Left cardiac atrium (tissue), 4 donors: Measurements from ENCODE around the gene SPRN. TPM values are rescaled to one million over a fixed set of nuclear protein-coding genes. Genes with fewer than 3 reads are reported as not detected.

ENCODE experiments used
- ATAC-seq, 2 donors: fragments of 200-7000 bp; cut with Tn5 transposase; one replicate each; pipeline ENCODE4 v1.9.1; 2020; ENCODE audit warnings: mild to moderate bottlenecking in 2 of 2, moderate library complexity in 2 of 2
- DNase-seq: peaks from one replicate; pipeline ENCODE4 v3.0.0-alpha.2; 2020
- intact Hi-C, 2 donors: fragments of 100-400 bp; cut with DNase I; formaldehyde crosslinking; loops; one replicate each; pipeline versions ENCODE4 v1.14.1 to v1.15.1; 2022 to 2023
- total RNA-seq, 2 donors: library from RNA; stranded (reverse); fragmentation: NEBNext Ultra II Directional; extraction: Animal tissue kit (Norgen Biotek cat#: 25700); gene quantifications; one replicate each; pipeline ENCODE4 v1.2.1, GENCODE V29; 2021
- donor health status: DM: no; HTN: yes; CAD: no.
- donor health status: DM: no; HTN: yes; CAD: no; lungs with severe emphysema.
- donor health status: DM: yes; HTN: yes; CAD: no.
- donor health status: Dilated cardiomyopathy.

The SPRN gene
- total RNA-seq, 2 donors from 2014 or later = not detected

- no peak for ATAC-seq
- no peak for DNase-seq
- intact Hi-C loops = no loop called here
Observed at GRCh38 chr10:133458021-133458709, 33.7 kb upstream of the SPRN start.

DNA sequence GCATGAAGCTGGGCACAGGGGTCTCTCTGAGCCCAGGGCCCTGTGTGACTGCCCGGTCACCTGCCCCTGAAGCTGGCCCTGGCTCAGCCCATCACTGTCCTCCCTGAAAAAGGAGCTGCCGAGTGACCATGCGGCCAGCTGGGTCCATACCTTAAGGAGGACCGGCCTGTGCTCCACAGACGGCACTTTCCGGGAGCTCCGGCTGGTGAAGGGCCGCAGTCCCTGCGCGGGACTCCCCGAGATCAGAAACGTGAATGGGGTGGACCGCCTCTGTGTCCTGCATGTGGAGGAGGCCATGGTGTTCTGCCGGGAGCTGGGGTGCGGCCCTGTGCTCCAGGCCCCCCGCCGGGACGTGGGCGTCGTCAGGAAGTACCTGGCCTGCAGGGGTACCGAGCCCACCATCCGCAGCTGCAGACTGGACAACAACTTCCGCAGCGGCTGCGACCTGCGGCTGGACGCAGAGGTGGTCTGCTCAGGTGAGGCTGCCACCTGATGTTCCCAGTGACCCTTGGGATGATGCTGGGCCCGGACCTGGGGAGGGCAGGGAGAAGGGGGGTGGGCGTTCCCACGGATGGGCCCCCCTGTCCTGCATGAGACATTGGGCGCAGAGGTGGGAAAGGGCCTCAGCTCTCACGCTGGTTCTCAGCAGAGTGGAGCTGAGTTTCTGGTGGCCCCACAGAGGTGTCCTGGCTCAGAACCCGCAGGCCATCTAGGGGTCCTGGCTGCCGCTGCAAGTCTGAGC, 32.8 kb upstream of the SPRN start:
- ATAC-seq (no peak), DNase-seq (no peak)

GRCh38 chr10:133456041-133456951, 31.9 kb upstream of the SPRN start:
- ATAC-seq (no peak), DNase-seq (no peak)
- intact Hi-C loops = no loop called here

More for the DNA sequence above, 32.8 kb upstream of the SPRN start:
- intact Hi-C loops = no loop called here

- DNase-seq (no peak), ATAC-seq (no peak)
- intact Hi-C loops = no loop called here
Observed at GRCh38 chr10:133455611-133456031, 31.2 kb upstream of the SPRN start.

GRCh38 chr10:133455196-133455595, 30.8 kb upstream of the SPRN start:
- intact Hi-C loops = no loop called here
- no peak for ATAC-seq
- no peak for DNase-seq

DNA sequence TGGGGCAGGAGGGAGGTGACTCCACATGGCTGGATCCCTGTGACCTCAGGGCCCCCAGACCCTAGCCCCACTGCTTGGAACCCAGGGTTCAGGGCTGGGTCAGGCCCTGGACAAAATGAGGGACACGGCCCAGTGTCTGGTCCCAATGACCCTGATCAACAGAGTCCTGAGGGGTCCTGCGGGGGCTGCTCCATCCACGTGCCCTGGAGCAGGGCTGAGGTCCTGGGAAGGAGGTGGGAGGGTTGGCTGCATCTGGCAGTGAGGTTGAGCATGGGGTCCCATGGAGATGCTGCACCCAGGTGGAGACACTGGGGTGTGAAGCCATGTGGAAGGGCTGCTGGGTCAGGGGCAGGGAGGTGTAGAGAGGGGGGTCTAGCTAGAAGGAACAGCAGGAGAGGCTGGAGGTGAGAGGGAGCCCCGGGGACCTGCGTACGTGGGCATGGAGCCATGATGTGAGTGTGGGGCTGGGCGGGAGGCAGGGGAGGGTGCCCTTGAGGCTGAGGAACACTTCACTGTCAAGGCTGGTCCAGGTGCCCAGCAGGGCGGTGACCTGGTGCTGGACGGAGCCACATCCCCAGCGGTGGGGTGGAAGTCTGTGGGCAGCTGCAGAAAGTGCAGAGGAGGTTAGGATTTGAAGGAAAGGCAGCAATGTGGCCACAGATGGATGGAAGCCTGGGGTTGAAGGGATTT, 29.9 kb upstream of the SPRN start:
- DNase-seq = no peak
- intact Hi-C loops = no loop called here

GRCh38 chr10:133453516-133454203, 29.2 kb upstream of the SPRN start, which contains the start of gene SCART1:
Gene SCART1 (plus strand): TSS chr10:133453945. CDS start chr10:133453998, 53 bp downstream.
- intact Hi-C loops = no loop called here
- DNase-seq = no peak
- ATAC-seq = no peak

More for the DNA sequence above, 29.9 kb upstream of the SPRN start:
- ATAC-seq = no peak

DNA sequence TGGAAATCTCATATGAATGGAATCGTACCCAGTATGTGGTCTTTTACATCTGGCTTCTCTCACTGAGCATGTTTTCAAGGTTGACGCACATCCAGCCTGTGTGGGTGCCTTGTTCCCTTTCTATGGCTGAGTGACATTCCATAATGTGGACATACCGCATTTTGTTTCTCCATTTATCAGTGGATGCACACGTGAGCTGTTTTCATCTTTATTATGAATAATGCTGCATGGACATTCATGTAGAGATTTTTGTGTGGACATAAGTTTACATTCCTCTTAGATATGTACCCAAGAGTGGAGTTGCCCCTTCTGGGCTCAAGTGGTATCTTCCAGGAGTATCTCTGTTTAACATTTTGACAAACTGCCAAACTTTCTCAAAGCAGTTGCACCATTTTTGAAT, 28.0 kb upstream of the SPRN start:
- DNase-seq (no peak), ATAC-seq (no peak)
- intact Hi-C loops = no loop called here

DNA sequence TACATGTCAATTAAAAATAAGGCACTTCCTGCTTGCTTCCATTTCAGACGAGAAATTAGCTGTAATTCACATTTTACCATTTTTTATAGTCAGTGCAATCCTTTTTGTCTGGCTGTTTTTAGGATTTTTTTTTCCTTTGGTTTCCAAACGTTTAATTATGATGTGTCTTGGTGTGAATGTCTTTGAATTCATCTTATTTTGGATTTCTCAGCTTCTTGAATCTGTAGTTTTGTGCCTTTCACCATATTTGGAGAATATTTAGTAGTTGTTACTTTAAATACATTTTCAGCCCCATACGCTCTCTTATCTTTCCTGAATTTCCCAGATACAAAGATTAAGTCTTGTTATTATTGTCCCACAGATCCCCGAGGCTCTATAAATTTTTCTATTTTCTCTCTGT, 26.9 kb upstream of the SPRN start:
- ATAC-seq (no peak), DNase-seq (no peak)
- intact Hi-C loops = no loop called here

- ATAC-seq = no peak
- no peak for DNase-seq
- intact Hi-C loops = no loop called here
Observed at GRCh38 chr10:133448120-133448519, 23.7 kb upstream of the SPRN start.

- ATAC-seq (no peak), DNase-seq (no peak)
- intact Hi-C loops = no loop called here
Observed at GRCh38 chr10:133446979-133447378, 22.6 kb upstream of the SPRN start.

DNA sequence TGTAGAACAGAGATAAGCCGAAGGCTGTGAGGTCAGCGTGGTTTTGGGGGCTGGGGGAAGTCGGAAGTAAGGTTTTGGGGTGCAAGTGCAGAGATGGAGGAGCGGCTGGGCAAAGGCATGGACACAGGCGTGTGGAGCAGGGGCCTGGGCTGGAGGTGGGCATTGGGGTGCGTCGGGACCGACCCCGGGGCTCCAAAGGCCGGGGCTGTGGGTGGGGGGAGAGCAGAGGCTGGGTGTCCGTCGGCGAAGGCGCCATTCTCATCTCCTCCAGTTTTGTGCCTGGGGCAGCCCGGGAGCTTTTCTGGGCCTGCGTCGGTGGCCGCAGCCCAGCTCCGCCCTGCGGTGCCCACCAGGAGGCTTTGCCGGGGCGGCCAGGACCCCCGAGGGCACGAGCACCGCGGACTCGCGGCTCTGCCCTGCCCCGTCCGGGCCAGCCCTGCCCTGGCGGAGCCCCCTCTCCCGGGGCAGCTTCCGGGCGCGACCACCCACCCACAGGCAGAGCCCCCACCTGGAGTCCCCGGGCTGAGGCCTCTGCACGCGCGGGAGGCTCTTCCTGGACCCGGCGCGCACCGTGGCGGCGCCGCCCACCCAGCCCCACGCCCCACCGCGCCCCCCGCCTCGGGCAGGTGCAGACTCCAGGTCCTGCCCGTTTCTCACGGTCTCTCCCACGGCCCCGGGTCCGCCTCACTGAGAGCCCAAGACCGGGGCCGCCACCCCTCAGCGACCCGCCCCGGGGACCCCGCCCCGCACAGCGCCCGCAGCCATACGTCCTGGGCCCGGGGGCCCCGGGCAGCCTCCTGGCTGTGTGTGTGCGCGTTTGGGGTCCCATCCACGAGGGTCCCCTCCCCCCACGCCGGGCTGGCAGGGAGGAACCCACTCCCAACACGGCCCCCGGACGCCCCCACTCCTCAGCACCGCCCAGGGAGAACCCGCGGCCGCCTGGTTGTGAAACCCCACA, 21.6 kb upstream of the SPRN start:
- intact Hi-C loops = no loop called here
- ATAC-seq (no peak), DNase-seq (no peak)

GRCh38 chr10:133445268-133445732, 20.9 kb upstream of the SPRN start:
- DNase-seq = no peak
- no peak for ATAC-seq

GRCh38 chr10:133444342-133445267, 20.2 kb upstream of the SPRN start:
- intact Hi-C loops = no loop called here
- ATAC-seq (no peak), DNase-seq (no peak)

More at GRCh38 chr10:133445268-133445732, 20.9 kb upstream of the SPRN start:
- intact Hi-C loops = no loop called here

- ATAC-seq (no peak), DNase-seq (no peak)
- intact Hi-C loops = no loop called here
Observed at GRCh38 chr10:133442967-133443924, 18.8 kb upstream of the SPRN start.
